Dendritic cell treated with granulocyte-macrophage colony-stimulating factor and Interleukin-4, amounts not matched to agents 40 ng/mL and 50 ng/mL, for 4 days (primary cell): ENCODE results near the gene CFAP74.
"Not testable (repeated sequence)": the region's sequence is repeated elsewhere in the genome, so short reads cannot be mapped to it uniquely, and the experiment has no call there.

Source experiments
- H3K27ac Mint-ChIP-seq: one replicate; pipeline ENCODE4 v1.8.0; 2022; ENCODE audit warnings: mild to moderate bottlenecking, mixed read lengths
- H3K27me3 Mint-ChIP-seq: one replicate; pipeline ENCODE4 v1.8.0; 2022; ENCODE audit warnings: mild to moderate bottlenecking, mixed read lengths
- H3K36me3 Mint-ChIP-seq: one replicate; pipeline ENCODE4 v1.8.0; 2022; ENCODE audit warnings: low read depth, mixed read lengths
- H3K4me1 Mint-ChIP-seq: one replicate; pipeline ENCODE4 v1.8.0; 2022; ENCODE audit warnings: low read depth, mixed read lengths
- H3K4me3 Mint-ChIP-seq: one replicate; pipeline ENCODE4 v1.8.0; 2022; ENCODE audit warnings: mild to moderate bottlenecking, moderate library complexity, mixed read lengths
- H3K9me3 Mint-ChIP-seq: one replicate; pipeline ENCODE4 v1.8.0; 2022; ENCODE audit warnings: mixed read lengths
- intact Hi-C: fragments of 100-400 bp; cut with micrococcal nuclease; formaldehyde crosslinking; loops from one replicate; pipeline ENCODE4 v1.15.0; 2022

CFAP74 gene

DNA sequence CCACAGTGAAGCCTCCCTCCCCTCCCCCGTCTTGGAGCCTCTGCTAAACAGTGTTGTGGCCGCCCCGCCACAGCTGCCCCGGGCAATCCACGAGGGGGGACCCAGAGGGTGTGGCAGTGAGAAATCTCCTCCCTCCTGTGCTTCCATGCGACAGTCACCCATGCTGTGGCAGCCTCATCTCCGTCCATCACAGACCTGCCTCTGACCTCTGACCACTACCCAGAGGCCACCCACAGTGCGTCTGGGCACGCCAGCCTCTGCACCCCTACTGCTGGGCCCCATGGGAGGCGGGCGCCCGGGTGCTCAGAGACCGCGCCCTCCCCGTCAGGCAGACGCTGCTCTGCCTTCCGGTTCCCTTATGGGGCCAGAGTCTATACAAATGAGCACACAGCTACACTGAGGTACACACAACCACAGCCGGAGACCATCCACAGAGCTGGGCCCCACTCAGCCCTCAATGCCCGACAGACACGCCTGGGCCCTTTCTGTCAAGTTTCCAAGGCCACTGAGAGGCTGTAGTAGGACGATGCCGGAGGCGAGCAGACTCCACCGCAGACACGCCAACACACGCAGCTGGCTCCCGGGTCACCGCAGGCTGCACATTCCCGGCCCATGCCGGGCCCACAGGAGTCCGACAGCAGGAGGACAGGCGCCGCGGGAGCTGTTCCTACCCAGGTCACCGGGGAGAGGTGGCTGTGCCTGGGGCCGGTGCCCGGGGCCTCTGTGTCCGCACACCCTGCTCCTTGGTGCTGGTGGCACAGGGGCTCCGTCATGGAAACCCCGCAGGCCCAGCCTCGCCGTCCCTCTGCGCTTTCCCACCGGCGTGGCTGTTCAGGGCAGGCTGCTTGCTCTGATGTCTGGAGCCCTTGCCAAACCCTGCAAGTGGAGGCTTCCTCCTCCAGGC is 60.6 kb downstream of the CFAP74 start:
- Mint-ChIP-seq H3K36me3 (no peaks in the 10 kb centered on the region), H3K27ac (no peak overlapping the region), H3K27me3 (peaks cover 12% of the 10 kb centered on the region), H3K4me1 (peaks cover 9% of the 10 kb centered on the region), H3K9me3 (no peaks in the 10 kb centered on the region), H3K4me3 (no peak overlapping the region)
- intact Hi-C loops = loop anchor here (5.0 kb wide), 1 partner anchor 104 kb away; no protein-coding TSS in a partner anchor

DNA sequence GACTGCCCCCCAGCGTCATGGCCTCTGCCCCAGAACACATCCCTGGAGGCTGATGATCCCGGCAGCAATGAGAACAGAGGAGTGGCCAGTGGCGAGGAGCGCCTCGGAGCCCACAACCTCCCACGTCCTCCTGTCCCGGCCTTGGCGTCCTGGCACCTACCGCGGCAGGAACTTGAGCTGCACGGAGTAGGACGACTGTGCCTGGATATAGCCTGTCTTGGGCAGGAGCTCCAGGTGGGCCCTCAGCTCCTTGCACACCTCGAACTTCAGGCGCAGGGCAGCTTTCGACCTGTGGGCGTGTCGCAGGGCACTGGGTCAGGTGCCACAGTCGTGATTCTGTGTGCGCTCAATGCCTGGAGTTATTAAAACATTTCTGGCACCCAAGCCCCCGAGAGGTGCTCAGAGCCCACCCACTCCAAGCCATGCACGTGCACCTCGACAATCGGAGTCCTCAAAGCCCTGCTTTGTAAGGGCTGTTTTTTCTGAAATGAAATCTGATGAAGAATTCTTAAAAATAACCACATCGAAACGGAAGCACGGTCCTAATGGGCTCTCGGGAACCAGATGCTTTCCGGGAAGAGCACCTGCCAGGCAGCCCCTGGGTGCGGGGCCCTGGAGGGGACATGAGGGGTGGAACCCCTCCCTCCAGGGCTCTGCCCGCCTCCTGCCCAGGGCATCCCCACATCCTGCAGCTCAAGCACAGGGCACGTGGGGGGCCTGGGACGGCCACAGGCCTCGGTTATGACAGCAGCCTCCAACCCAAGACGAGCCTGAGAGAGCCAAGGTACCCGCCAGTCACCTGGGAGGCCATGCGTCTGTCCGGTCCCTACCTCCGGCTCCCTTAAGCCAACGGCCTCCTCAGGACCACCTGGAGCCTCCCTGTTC is 61.5 kb downstream of the CFAP74 start:
- intact Hi-C loops = loop anchor here (5.0 kb wide), 1 partner anchor 105 kb away; no protein-coding TSS in a partner anchor
- no peak overlapping the region for H3K27ac Mint-ChIP-seq
- no peaks in the 10 kb centered on the region for H3K36me3 Mint-ChIP-seq
- H3K4me1 Mint-ChIP-seq = peaks cover 9% of the 10 kb centered on the region
- H3K27me3 Mint-ChIP-seq = peaks cover 12% of the 10 kb centered on the region
- H3K4me3 Mint-ChIP-seq = no peak overlapping the region
- H3K9me3 Mint-ChIP-seq = no peaks in the 10 kb centered on the region

DNA sequence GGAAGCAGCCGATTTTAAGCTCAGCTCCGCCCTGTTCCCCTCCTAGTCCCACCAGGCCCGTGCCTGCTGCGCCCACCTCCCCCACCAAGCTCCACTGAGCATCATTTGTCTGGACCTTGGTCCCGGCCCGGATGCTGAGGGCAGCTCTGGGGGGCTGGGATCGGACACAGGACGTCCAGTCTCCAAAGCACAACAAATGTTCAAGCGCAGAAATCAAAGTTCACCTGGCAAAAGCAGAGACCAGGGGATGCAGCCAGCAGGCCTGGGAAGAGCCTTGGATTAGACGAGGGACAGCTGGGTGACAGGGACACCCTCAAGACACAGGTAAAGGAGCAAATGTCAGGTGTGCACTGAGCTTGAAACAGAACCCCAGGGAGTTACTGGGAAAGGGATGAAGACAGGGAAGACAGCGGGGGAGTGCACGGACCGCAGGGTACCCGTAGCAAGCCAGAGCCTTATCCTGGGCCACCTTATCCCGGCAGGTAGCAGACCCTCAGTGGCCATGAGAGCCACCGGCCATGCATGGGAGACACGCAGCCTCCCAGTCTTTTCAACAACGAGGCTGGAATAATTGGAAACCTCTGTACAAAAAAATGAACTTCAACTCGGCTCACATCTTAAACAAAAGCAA is 62.3 kb downstream of the CFAP74 start:
- no peaks in the 10 kb centered on the region for H3K9me3 Mint-ChIP-seq
- no peak overlapping the region for H3K27ac Mint-ChIP-seq
- H3K4me3 Mint-ChIP-seq = no peak overlapping the region
- peaks cover 10% of the 10 kb centered on the region for H3K27me3 Mint-ChIP-seq
- H3K36me3 Mint-ChIP-seq = no peaks in the 10 kb centered on the region
- intact Hi-C loops = loop anchor here (5.0 kb wide), 1 partner anchor 106 kb away; no protein-coding TSS in a partner anchor
- H3K4me1 Mint-ChIP-seq = peaks cover 9% of the 10 kb centered on the region

DNA sequence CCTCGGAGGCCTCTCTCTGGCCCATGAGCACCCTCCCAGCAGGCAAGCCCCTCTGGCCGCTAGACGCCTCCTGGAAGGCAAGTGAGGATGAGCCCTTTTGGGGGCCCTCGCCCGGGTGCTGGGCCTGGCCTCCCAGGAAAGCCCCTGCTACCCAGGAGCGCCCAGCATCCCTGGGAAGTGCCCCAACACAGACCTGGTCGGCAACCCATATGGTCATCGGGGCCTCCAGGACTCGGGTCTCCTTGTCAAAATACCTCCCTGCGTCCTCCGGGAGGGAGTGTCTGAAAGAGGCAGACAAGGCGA is 63.5 kb downstream of the CFAP74 start:
- no peak overlapping the region for H3K4me3 Mint-ChIP-seq
- H3K4me1 Mint-ChIP-seq = peaks cover 9% of the 10 kb centered on the region
- H3K9me3 Mint-ChIP-seq = no peaks in the 10 kb centered on the region
- no peak overlapping the region for H3K27ac Mint-ChIP-seq
- H3K27me3 Mint-ChIP-seq = peaks cover 10% of the 10 kb centered on the region
- no peaks in the 10 kb centered on the region for H3K36me3 Mint-ChIP-seq
- intact Hi-C loops = loop anchor here (5.0 kb wide), 1 partner anchor 107 kb away; no protein-coding TSS in a partner anchor

DNA sequence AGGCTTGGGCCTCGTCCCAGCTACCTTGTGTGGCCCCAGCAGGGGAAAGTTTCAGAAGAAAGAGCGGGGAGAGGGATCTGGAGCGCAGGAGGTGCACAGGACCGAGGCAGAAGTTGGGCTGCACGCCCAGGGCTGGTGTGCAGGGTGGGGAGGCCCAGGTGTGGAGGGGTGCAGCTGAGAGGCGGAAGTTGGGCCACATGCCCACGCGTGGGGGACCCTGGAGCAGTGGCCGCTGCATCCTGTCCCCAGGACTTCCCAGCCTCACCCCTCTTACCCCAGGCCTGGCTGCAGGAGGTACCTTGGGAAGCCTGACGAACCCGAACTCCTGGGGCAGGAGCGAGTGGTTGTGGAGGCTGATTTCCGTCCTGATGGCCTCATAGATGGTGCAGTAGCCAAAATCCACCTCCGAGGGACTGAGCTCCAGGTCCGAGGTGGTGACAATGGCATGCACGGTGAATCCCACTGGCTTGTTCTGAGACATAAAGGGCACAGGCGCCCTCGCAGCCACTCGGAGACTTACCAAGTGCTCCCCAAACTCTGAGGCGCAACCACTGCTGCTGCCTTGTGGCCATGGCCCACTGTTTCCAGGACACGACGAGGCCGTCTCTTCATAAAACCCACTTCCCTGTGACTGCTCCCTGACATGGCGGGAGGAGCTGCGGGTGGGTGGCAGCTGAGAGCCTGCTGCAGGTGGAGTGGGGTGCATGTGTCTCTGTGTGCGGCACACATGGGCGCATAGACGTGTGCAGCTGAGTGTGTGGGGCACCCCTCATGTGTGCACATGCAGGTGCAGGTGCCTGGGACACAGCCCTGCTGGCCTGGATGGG is 64.1 kb downstream of the CFAP74 start:
- Mint-ChIP-seq H3K9me3 (no peaks in the 10 kb centered on the region), H3K4me1 (peaks cover 9% of the 10 kb centered on the region), H3K4me3 (no peak overlapping the region), H3K27me3 (peaks cover 10% of the 10 kb centered on the region), H3K36me3 (no peaks in the 10 kb centered on the region), H3K27ac (no peak overlapping the region)
- intact Hi-C loops = loop anchor here (5.0 kb wide), 1 partner anchor 108 kb away; no protein-coding TSS in a partner anchor

DNA sequence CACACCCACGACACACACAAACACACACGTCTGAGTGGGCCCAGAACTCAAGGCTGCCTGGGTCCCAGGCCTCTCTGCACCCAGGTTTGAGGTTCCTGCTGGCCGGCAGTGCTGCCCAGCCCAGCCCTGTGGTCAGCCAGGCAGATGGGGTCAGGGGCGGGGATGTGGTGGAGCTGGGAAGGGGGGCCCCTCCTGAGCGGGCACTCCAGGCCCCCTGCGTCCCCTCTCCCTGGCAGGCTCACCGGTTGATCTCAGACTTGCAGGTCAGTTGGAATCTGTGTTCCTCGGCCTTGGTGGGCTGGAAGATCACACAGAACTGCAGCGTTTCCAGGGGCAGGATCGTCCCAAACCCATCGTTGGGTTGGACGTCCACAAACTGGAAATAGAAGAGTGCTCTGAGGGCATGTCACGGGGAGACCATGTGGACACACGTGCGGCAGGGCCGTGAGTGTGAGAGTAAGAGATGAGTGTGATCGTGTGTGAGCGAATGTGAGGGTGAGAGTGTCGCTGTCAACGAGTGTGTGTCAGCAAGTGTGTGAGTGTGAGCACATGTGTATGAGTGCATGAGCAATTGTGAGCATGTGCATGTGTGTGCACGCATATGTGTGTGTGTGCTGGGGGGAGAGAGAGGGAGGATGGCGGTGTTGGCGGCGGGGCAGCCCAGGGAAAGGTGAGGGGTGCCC is 64.8 kb downstream of the CFAP74 start:
- intact Hi-C loops = no loop called here
- Mint-ChIP-seq H3K27ac (no peak overlapping the region), H3K27me3 (peaks cover 4% of the 10 kb centered on the region), H3K4me3 (no peak overlapping the region), H3K36me3 (no peaks in the 10 kb centered on the region), H3K4me1 (peaks cover 1% of the 10 kb centered on the region), H3K9me3 (no peaks in the 10 kb centered on the region)

DNA sequence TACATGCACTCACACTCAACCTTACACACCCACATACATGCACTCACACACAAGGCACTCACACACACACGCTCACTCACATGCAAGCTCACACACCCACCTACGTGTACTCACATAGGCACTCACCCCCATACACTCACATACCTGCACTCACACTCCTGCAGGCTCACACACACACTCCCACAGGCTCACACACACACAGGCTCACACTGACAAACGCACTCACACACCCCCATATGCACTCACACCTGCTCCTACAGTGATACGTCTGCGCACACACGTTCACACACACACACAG is 65.4 kb downstream of the CFAP74 start:
- H3K4me3 Mint-ChIP-seq = no peak overlapping the region
- peaks cover 4% of the 10 kb centered on the region for H3K27me3 Mint-ChIP-seq
- intact Hi-C loops = no loop called here
- no peaks in the 10 kb centered on the region for H3K9me3 Mint-ChIP-seq
- H3K36me3 Mint-ChIP-seq = no peaks in the 10 kb centered on the region
- H3K27ac Mint-ChIP-seq = no peak overlapping the region
- no peaks in the 10 kb centered on the region for H3K4me1 Mint-ChIP-seq

DNA sequence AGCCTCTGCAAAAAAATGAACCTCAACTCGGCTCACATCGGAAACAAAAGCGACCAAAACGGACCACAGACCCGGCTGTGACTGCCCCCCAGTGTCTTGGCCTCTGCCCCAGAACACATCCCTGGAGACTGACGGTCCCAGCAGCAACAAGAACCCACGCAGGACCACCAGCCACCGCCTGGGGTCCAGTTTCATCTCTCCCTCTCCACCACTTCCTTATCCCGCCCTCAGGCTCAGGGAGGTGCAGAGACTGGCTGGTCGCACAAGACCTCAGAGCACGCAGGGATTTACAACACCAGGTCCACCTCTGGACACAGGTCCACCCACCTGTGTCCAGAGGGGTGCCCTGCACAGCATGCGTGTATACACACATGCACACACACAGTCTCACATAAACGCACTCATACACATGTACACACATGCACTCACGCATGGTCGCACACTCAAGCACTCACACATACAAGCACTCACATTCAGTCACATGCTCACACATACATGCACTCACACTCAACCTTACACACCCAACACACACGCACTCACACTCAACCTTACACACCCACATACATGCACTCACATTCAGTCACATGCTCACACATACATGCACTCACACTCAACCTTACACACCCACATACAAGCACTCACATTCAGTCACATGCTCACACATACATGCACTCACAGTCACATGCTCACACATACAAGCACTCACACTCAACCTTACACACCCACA is 65.9 kb downstream of the CFAP74 start:
- Mint-ChIP-seq H3K4me3 (no peak overlapping the region), H3K4me1 (no peaks in the 10 kb centered on the region), H3K36me3 (no peaks in the 10 kb centered on the region), H3K27me3 (peaks cover 4% of the 10 kb centered on the region), H3K9me3 (no peaks in the 10 kb centered on the region), H3K27ac (no peak overlapping the region)
- intact Hi-C loops = no loop called here

DNA sequence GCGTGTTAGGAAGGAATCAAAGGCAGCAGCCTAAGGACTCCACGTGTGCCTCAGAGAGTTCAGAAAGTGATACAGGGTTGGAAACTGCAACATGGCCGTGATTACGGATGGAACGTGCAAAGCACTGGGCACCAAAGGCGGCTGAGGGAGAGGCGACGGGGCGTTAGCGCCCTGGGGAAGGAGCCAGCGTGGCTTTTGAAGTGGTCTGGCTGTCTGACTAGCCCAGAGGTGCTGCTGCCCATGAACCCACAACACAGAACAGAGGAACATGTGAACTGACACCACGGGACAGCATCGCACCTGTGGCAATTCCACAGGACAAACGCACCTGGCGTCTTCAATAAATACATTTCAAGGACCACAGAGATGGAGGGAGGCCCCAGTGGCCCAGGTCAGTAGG is 66.5 kb downstream of the CFAP74 start:
- H3K27me3 Mint-ChIP-seq = peaks cover 4% of the 10 kb centered on the region
- no peaks in the 10 kb centered on the region for H3K36me3 Mint-ChIP-seq
- no peaks in the 10 kb centered on the region for H3K9me3 Mint-ChIP-seq
- H3K4me1 Mint-ChIP-seq = no peaks in the 10 kb centered on the region
- no peak overlapping the region for H3K4me3 Mint-ChIP-seq
- no peak overlapping the region for H3K27ac Mint-ChIP-seq
- intact Hi-C loops = no loop called here

DNA sequence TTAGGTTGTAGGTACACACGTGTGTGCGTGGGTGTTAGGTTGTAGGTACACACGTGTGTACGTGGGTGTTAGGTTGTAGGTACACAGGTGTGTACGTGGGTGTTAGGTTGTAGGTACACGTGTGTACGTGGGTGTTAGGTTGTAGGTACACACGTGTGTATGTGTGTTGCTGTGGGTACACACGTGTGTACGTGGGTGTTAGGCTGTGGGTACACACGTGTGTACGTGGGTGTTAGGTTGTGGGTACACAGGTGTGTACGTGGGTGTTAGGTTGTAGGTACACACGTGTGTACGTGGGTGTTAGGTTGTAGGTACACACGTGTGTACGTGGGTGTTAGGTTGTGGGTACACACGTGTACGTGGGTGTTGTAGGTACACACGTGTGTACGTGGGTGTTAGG is 68.7 kb downstream of the CFAP74 start:
- intact Hi-C loops = not testable (repeated sequence)

DNA sequence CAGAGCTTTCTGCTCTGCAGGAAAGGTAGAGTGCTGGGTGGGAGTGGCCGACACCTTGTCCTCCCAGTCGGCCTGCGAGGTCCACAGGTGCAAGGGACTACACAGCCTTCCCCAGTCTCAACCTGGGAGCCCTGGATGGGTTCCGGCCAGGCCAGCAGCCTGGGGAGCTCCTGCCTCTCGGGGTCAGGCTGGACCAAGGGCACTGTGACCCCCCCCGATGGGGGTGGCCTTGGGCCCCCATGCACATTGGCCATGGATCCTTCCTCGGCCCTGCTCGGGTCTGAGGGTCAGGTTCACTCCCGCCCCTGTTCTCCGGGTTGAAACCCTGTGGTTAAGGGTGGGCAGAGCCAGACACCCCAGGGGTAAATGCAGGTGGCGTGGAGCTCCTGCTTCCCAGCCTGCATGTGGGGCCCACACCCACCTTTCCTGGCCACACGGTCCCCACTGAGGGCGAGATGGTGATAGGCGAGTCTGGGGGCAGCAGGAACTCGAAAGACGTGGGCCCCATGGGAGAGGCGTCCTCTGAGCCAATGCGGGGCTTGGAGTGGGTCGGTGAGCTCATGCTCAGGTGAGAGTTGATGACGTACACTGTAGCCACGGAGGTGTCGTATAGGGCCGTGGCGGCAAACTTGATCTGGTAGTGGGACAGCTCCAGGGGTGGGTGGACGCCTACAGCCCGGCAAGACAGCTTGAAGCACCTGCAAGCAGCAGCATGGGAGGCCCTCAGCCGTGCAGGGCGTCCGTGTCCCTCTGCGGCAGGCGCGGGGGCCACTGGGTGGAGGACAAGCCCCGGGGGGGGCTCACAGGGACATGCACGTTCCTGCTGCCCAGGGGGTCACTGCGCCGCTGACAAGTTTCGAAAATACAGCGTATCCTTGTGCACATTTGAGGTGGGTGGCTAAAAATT is 73.7 kb downstream of the CFAP74 start:
- H3K4me1 Mint-ChIP-seq = no peaks in the 10 kb centered on the region
- peaks cover 20% of the 10 kb centered on the region for H3K27me3 Mint-ChIP-seq
- no peaks in the 10 kb centered on the region for H3K36me3 Mint-ChIP-seq
- H3K4me3 Mint-ChIP-seq = no peak overlapping the region
- H3K9me3 Mint-ChIP-seq = no peaks in the 10 kb centered on the region
- H3K27ac Mint-ChIP-seq = no peak overlapping the region
- intact Hi-C loops = no loop called here

More for the DNA sequence above, 68.7 kb downstream of the CFAP74 start:
- not testable (repeated sequence) for H3K4me3 Mint-ChIP-seq, H3K9me3 Mint-ChIP-seq, H3K4me1 Mint-ChIP-seq, H3K27ac Mint-ChIP-seq, H3K36me3 Mint-ChIP-seq, H3K27me3 Mint-ChIP-seq
